Right hindlimb (tissue), 1 donor: ENCODE data around the gene OR2G6.
"Not testable (repeated sequence)": the region's sequence is repeated elsewhere in the genome, so short reads cannot be mapped to it uniquely, and the experiment has no call there.

Experiments
- DNase-seq: peaks from one replicate; pipeline ENCODE4 v3.0.0-alpha.2; 2018

Gene OR2G6

GRCh38 chr1:248507773-248508172, at the start of gene OR2G6:
Gene OR2G6, plus strand, starts transcription at chr1:248508073. Its CDS starts 13,574 bp downstream, at chr1:248521647.
- not testable (repeated sequence) for DNase-seq

- not testable (repeated sequence) for DNase-seq
Measured at GRCh38 chr1:248459117-248459516, 48.8 kb upstream of the OR2G6 start.

GRCh38 chr1:248471154-248471553, 36.7 kb upstream of the OR2G6 start:
- no peak for DNase-seq

GRCh38 chr1:248472111-248472510, 35.8 kb upstream of the OR2G6 start:
- not testable (repeated sequence) for DNase-seq

GRCh38 chr1:248473051-248473450, 34.8 kb upstream of the OR2G6 start, which contains the start of gene OR2T3:
Gene OR2T3, plus strand, starts transcription at chr1:248473351. Its CDS starts 0 bp downstream, at chr1:248473351.
- DNase-seq = not testable (repeated sequence)

GRCh38 chr1:248475660-248476059, 32.2 kb upstream of the OR2G6 start:
- DNase-seq = not testable (repeated sequence)

GRCh38 chr1:248481686-248482579, 25.9 kb upstream of the OR2G6 start:
- DNase-seq = not testable (repeated sequence)

GRCh38 chr1:248488289-248488688, 19.6 kb upstream of the OR2G6 start, which contains the start of gene OR2T5:
Gene OR2T5, plus strand, starts transcription at chr1:248488589. Its CDS starts 0 bp downstream, at chr1:248488589.
- DNase-seq = not testable (repeated sequence)

- DNase-seq = not testable (repeated sequence)
Measured at GRCh38 chr1:248496661-248497060, 11.2 kb upstream of the OR2G6 start.

GRCh38 chr1:248500305-248501035, 7.4 kb upstream of the OR2G6 start:
- not testable (repeated sequence) for DNase-seq

- not testable (repeated sequence) for DNase-seq
Measured at GRCh38 chr1:248510217-248510616, 2.3 kb downstream of the OR2G6 start.

- no peak for DNase-seq
Measured at GRCh38 chr1:248521856-248522255, 14.0 kb downstream of the OR2G6 start.

GRCh38 chr1:248537449-248537848, 29.6 kb downstream of the OR2G6 start:
- DNase-seq = not testable (repeated sequence)

- not testable (repeated sequence) for DNase-seq
Measured at GRCh38 chr1:248547383-248547782, 39.5 kb downstream of the OR2G6 start.

- not testable (repeated sequence) for DNase-seq
Measured at GRCh38 chr1:248551027-248551426, 43.2 kb downstream of the OR2G6 start.

GRCh38 chr1:248562672-248563071, 54.8 kb downstream of the OR2G6 start, which contains the start of gene OR2T29:
Gene OR2T29, minus strand, starts transcription at chr1:248562772. Its CDS starts 3,281 bp downstream, at chr1:248559491.
- not testable (repeated sequence) for DNase-seq

- DNase-seq = not testable (repeated sequence)
Measured at GRCh38 chr1:248565530-248566373, 57.9 kb downstream of the OR2G6 start.

GRCh38 chr1:248569049-248569448, 61.2 kb downstream of the OR2G6 start:
- not testable (repeated sequence) for DNase-seq

- DNase-seq = not testable (repeated sequence)
Measured at GRCh38 chr1:248570811-248571210, 62.9 kb downstream of the OR2G6 start.

- not testable (repeated sequence) for DNase-seq
Measured at GRCh38 chr1:248572049-248572448, 64.2 kb downstream of the OR2G6 start.

GRCh38 chr1:248573856-248574255, 66.0 kb downstream of the OR2G6 start:
- DNase-seq = not testable (repeated sequence)

GRCh38 chr1:248574657-248575056, 66.8 kb downstream of the OR2G6 start, which contains the start of gene OR2T34:
Gene OR2T34, minus strand, starts transcription at chr1:248574757. Its CDS starts 0 bp downstream, at chr1:248574757.
- DNase-seq = not testable (repeated sequence)
